GM10248 (cell line): Measurements from ENCODE around the gene SRGAP3.

Source experiments
- CTCF ChIA-PET: fragments of 300-600 bp; sonication (Branson Sonifier 250); formaldehyde crosslinking; extraction: SDS; loops from one replicate; lab custom pipeline; 2021; ENCODE audit warnings: antibody characterized with exemption; lab: Yijun Ruan, JAX
- POLR2A ChIA-PET: fragments of 350-650 bp; sonication (Branson Sonifier 250); formaldehyde crosslinking; extraction: SDS; loops from one replicate; lab custom pipeline; 2020; ENCODE audit warnings: antibody characterized with exemption; lab: Yijun Ruan, JAX
- DNase-seq: peaks from one replicate; pipeline ENCODE4 v3.0.0; 2012; ENCODE audit errors: extremely low spot score
- TF ChIP-seq, protein P1 (sequence below): IDR thresholded peaks from 2 replicates; pipeline ENCODE4 v1.5.1; 2012; ENCODE audit warnings: mild to moderate bottlenecking, low read depth; ENCODE audit errors: extremely low read depth, missing control alignments, control extremely low read depth

The SRGAP3 gene

DNA sequence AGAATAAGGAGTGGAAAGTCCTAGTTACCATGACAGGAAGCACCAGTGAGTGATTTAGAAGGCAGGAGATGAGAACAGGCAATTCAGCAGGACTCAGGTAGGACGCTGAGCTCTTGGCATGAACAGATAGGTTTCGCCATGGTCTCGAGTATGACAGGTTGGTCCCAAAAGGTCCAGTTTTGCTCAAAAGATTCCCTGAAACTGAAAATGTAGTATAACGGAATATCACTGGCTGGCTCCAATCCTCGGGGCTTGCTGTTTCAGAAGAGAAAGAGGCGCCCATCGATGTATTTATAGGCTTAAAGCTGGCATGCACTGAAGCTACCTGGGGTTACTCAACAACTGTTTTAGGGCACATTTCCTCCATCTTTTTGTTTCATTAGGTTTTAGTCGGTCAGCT is 59.2 kb downstream of the SRGAP3 start:
- CTCF ChIA-PET = interaction anchor here (1.1 kb wide), 1 partner anchor 17 kb away, joined by 3 read pairs; no protein-coding TSS in a partner anchor
- POLR2A ChIA-PET = no interaction called here
- no peak for DNase-seq
- TF ChIP-seq, protein P1, sequence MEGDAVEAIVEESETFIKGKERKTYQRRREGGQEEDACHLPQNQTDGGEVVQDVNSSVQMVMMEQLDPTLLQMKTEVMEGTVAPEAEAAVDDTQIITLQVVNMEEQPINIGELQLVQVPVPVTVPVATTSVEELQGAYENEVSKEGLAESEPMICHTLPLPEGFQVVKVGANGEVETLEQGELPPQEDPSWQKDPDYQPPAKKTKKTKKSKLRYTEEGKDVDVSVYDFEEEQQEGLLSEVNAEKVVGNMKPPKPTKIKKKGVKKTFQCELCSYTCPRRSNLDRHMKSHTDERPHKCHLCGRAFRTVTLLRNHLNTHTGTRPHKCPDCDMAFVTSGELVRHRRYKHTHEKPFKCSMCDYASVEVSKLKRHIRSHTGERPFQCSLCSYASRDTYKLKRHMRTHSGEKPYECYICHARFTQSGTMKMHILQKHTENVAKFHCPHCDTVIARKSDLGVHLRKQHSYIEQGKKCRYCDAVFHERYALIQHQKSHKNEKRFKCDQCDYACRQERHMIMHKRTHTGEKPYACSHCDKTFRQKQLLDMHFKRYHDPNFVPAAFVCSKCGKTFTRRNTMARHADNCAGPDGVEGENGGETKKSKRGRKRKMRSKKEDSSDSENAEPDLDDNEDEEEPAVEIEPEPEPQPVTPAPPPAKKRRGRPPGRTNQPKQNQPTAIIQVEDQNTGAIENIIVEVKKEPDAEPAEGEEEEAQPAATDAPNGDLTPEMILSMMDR = no peak

DNA sequence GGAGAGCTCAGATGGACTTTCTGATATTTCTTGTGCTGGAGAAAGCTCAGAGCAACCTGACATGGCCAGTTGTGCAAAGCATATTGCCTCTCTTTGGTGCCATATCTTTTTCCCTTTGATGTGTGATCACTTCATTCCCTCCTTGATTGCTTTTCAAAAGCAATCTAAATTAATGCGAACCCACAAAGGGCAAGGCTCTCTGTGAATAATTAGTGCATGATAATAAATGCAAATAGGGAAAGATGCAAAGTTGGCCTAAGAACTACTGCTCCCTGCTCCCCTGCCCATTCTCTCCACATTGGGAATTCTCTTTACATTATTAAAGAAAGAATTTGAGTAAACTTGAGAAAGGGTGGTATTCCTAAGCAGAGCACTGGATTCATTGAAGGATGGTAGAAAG is 60.9 kb downstream of the SRGAP3 start:
- TF ChIP-seq, protein P1 = no peak
- ChIA-PET CTCF (interaction anchor here (1.0 to 1.4 kb wide), 3 partner anchors 8 to 43 kb away, joined by 3 to 4 read pairs (median 4); no protein-coding TSS in a partner anchor), POLR2A (no interaction called here)
- DNase-seq = no peak

DNA sequence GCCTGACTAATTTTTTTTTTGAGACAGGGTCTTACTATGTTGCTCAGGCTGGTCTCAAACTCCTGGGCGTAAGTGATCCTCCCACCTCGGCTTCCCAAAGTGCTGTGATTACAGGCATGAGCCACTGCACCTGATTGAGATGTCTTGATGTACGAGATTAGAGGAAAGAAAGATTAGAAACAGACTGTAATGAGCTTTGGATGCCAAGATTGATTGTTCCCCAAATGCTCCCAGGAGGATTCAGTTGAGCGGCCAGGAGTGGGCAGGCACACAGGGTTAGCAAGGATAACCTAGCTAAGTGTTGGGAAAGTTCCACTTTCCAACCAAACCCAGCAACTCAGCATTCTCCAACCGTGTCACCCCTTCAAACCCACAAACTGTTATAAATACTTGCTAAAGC is 63.7 kb downstream of the SRGAP3 start:
- TF ChIP-seq, protein P1 = no peak
- CTCF ChIA-PET = interaction anchor here (1.0 to 1.2 kb wide), 2 partner anchors 14 to 35 kb away, joined by 3 read pairs; no protein-coding TSS in a partner anchor
- POLR2A ChIA-PET = no interaction called here
- no peak for DNase-seq

DNA sequence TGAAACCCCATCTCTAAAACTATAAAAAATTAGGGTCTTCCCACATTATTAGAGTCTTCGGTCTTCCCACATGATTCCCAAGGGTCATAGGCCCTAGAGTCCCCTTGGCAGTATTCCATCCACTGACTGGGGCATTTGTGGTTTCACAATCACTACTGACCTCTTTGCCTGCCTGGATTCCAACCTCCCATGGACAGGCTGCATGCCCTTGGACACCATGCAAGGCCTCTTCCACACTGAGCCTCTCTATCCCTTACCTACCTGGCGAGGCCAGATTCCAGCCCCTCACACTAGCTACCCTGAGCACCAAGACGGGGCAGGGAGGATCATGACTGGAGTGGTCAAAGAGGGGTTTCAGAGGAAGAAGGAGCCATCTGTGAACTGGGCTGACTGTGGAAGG is 64.4 kb downstream of the SRGAP3 start:
- no peak for DNase-seq
- POLR2A ChIA-PET = no interaction called here
- TF ChIP-seq, protein P1 = no peak
- CTCF ChIA-PET = interaction anchor here (1.0 to 1.2 kb wide), 2 partner anchors 15 to 34 kb away, joined by 3 read pairs; no protein-coding TSS in a partner anchor

DNA sequence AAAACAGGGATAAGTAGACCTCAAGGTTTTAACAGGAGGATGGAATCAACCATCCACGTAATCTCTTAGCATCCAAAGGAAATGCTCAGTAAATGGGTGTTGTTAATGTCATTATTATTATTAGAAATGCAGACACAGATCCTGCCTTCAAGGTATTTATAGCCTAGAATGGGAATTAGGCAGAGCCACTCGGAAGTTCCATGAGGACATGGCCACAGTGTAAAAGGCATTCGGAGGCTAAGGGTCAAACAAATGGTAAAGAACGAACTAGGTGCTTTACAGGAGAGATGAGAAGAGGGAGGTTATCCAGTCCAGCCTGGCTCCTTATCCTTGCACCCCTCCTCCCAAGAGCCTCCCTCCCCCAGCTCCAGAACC is 65.0 kb downstream of the SRGAP3 start:
- TF ChIP-seq, protein P1 = no peak
- CTCF ChIA-PET = interaction anchor here (1.0 kb wide), 1 partner anchor 8 kb away, joined by 3 read pairs; no protein-coding TSS in a partner anchor
- POLR2A ChIA-PET = no interaction called here
- DNase-seq = no peak

DNA sequence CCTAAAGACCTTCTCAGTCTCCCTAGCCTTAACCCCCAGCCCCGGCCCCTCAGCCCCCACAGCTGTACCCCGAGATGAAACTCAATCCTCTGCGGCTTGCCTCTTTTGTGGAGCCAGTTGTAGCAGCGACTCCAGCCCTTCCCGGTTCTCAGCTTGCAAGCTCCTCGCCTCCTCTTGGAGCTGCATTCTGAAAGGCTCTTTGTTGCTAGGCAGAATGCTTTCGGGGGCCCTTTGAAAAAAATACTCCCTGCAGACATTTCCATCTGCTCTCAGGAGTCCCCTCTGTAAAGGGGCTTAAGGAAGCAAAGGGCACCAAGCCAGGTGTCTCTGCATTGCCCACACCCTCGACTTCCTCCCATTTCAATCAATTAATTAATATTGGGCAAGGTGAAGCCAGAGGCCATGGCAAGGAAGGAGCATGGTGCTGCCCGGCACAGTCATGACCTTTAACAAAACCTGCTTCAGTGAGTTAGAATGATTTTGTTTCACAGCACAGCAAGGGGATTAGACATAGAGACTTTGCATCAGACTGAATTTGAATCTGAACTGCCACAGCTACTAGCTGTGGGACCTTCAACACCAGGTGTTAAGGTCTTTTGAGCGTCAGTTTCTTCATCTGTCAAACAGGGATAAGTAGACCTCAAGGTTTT is 65.5 kb downstream of the SRGAP3 start:
- DNase-seq = no peak
- TF ChIP-seq, protein P1 = no peak
- ChIA-PET CTCF (interaction anchor here (1.0 to 1.4 kb wide), 2 partner anchors 9 to 16 kb away, joined by 3 read pairs; no protein-coding TSS in a partner anchor), POLR2A (no interaction called here)
